Measurements from ENCODE around the gene RPL3. TPM values are rescaled to one million over a fixed set of nuclear protein-coding genes. Genes with fewer than 3 reads are reported as not detected.

RPL3 gene
- total RNA-seq, 1 experiment from 2014 or later, result 2,830 TPM

DNA sequence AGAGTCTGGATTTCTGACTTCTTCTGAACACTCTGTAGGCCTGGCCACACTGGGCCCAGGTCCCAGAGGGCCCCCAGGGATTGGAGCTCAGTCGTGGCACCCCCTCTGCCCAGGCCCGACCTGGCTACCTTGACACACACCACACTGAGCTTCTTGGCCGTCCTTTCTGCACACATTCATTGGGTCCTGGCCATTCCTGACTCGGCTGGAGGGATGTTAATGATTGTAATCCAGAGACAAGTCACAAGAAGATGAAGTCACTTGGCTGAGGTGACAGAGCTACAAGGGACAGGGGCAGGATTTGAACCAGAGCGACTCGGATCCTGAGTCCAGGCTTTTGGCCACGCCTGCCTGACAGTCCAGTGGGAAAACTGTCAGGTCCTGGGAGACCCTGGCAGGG lies 50.8 kb downstream of the RPL3 start:
- H3K27ac ChIP-seq (ENCODE audit: insufficient read length, low read depth, low read length), result no peak overlapping the region

More for the DNA sequence above, 50.8 kb downstream of the RPL3 start:
- H3K4me3 Mint-ChIP-seq, result no peak overlapping the region
- no peaks in the 10 kb centered on the region for H3K27me3 ChIP-seq (ENCODE audit: insufficient read depth, low read length)
- peaks cover 13 to 15% of the 10 kb centered on the region in 2 experiments for H3K4me1 Mint-ChIP-seq
- no peaks in the 10 kb centered on the region for H3K23me2 ChIP-seq (ENCODE audit: insufficient read length, low read depth, low read length, poor library complexity, severe bottlenecking)
- H3K14ac ChIP-seq (ENCODE audit: insufficient read depth, low read length), result no peak overlapping the region
- peaks cover 5 to 6% of the 10 kb centered on the region in 2 experiments for H3K9me3 Mint-ChIP-seq
- no peak overlapping the region for H3K23ac ChIP-seq (ENCODE audit: insufficient read length, low read depth, low read length)
- no peak overlapping the region for H3T11ph ChIP-seq (ENCODE audit: low read length)
- no peak overlapping the region for H2BK120ac ChIP-seq (ENCODE audit: low read depth, low read length, poor library complexity, severe bottlenecking)
- H4K8ac ChIP-seq (replicated peaks; ENCODE audit: insufficient read length, low read depth, low read length), result no peak overlapping the region
- DNase-seq, result no peak
- WGBS (ENCODE audit: extremely low coverage, insufficient read length, low lambda C conversion rate), result no CpG with 5 or more reads among the region's 7 CpGs
- H3K4me1 ChIP-seq (ENCODE audit: insufficient read depth, low read length), result no peaks in the 10 kb centered on the region
- no peak overlapping the region for H4K91ac ChIP-seq (ENCODE audit: insufficient read length, low read depth, low read length)
- no peak overlapping the region for H3K18ac ChIP-seq (ENCODE audit: insufficient read length, low read depth, low read length)
- no peak overlapping the region for H2AK5ac ChIP-seq (ENCODE audit: insufficient read length, low read length)
- H2BK12ac ChIP-seq (ENCODE audit: insufficient read length, low read depth, low read length), result no peak overlapping the region
- H2AFZ ChIP-seq (ENCODE audit: low read length), result no peak overlapping the region
- no peak overlapping the region for H3K9ac ChIP-seq (ENCODE audit: extremely low read depth, insufficient read length, low read length)
- TF ChIP-seq, protein P1, sequence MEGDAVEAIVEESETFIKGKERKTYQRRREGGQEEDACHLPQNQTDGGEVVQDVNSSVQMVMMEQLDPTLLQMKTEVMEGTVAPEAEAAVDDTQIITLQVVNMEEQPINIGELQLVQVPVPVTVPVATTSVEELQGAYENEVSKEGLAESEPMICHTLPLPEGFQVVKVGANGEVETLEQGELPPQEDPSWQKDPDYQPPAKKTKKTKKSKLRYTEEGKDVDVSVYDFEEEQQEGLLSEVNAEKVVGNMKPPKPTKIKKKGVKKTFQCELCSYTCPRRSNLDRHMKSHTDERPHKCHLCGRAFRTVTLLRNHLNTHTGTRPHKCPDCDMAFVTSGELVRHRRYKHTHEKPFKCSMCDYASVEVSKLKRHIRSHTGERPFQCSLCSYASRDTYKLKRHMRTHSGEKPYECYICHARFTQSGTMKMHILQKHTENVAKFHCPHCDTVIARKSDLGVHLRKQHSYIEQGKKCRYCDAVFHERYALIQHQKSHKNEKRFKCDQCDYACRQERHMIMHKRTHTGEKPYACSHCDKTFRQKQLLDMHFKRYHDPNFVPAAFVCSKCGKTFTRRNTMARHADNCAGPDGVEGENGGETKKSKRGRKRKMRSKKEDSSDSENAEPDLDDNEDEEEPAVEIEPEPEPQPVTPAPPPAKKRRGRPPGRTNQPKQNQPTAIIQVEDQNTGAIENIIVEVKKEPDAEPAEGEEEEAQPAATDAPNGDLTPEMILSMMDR (conservative IDR thresholded peaks at IDR 0.05), result no peak
- no peak overlapping the region for H2BK15ac ChIP-seq (ENCODE audit: low read depth, low read length)
- H3K56ac ChIP-seq (ENCODE audit: insufficient read length, low read depth, low read length), result no peak overlapping the region
- no peak overlapping the region for H4K5ac ChIP-seq (ENCODE audit: insufficient read length, low read depth, low read length)
- H3K79me2 ChIP-seq (ENCODE audit: insufficient read depth, low read length), result no peaks in the 10 kb centered on the region
- no peak overlapping the region for H3K4ac ChIP-seq (ENCODE audit: low read depth, low read length)
- peak overlapping the region in 2 of 3 experiments; percentile 23 to 72; a peak in 4 of 7 replicates for H3K27ac Mint-ChIP-seq
- H2BK20ac ChIP-seq (ENCODE audit: low read depth, low read length, poor library complexity, severe bottlenecking), result no peak overlapping the region
- no peaks in the 10 kb centered on the region for H4K20me1 ChIP-seq (ENCODE audit: control insufficient read depth, insufficient read depth, insufficient read length)
- H3K36me3 Mint-ChIP-seq (ENCODE audit: insufficient read depth in 1 of 3, low read depth in 3 of 3), result peaks cover 1 to 7% (median 6%) of the 10 kb centered on the region in 3 experiments; a peak in 3 of 7 replicates
- H2BK5ac ChIP-seq (ENCODE audit: insufficient read length, low read length), result no peak overlapping the region
- H3K27me3 Mint-ChIP-seq (ENCODE audit: low read depth), result peaks cover 2% of the 10 kb centered on the region; the same call in 1 of the 2 replicates
- no peaks in the 10 kb centered on the region for H3K79me1 ChIP-seq (ENCODE audit: insufficient read depth, low read depth, low read length, poor library complexity, severe bottlenecking)
- no peak overlapping the region for H3K4me2 ChIP-seq (ENCODE audit: insufficient read depth, insufficient read length, low read length)
- no peaks in the 10 kb centered on the region for H3K9me3 ChIP-seq (ENCODE audit: control insufficient read depth, low read depth, low read length)
